ENCODE results near the gene GALNT2.

DNA sequence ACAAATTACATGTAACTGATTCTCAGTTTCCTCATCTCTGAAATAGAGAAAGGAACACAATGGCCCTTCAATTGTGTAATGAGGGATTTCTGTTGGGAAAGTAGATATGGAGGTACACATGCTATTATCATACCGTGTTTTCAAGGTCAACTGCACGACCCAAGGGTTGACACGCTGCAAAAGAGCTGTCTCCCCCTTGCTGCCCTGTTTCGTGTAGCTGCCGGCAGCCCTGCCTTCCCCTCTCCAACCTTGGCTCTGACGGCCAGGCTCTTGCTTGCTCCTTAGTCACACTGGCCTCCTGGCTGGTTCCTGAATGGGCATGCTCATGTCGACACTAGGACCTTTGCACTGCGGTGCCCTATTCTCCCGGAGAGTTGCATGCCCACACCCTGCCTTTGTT lies 134.4 kb downstream of the GALNT2 start:
- no peak for TF ChIP-seq RAD21 (IDR thresholded peaks at IDR 0.05; ENCODE audit: insufficient read depth, low read depth, low read length)
- TF ChIP-seq POLR2AphosphoS5 (IDR thresholded peaks at IDR 0.05; ENCODE audit: low read length) = no peak
- TF ChIP-seq TCF7 (IDR thresholded peaks at IDR 0.05; ENCODE audit: borderline replicate concordance) = no peak
- TF ChIP-seq, protein P1, sequence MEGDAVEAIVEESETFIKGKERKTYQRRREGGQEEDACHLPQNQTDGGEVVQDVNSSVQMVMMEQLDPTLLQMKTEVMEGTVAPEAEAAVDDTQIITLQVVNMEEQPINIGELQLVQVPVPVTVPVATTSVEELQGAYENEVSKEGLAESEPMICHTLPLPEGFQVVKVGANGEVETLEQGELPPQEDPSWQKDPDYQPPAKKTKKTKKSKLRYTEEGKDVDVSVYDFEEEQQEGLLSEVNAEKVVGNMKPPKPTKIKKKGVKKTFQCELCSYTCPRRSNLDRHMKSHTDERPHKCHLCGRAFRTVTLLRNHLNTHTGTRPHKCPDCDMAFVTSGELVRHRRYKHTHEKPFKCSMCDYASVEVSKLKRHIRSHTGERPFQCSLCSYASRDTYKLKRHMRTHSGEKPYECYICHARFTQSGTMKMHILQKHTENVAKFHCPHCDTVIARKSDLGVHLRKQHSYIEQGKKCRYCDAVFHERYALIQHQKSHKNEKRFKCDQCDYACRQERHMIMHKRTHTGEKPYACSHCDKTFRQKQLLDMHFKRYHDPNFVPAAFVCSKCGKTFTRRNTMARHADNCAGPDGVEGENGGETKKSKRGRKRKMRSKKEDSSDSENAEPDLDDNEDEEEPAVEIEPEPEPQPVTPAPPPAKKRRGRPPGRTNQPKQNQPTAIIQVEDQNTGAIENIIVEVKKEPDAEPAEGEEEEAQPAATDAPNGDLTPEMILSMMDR (IDR thresholded peaks at IDR 0.05 in 2 of 3, conservative IDR thresholded peaks at IDR 0.05 in 1 of 3; ENCODE audit: control insufficient read depth in 2 of 3, extremely low read depth in 1 of 3, insufficient read depth in 1 of 3, low read depth in 3 of 3, low read length in 3 of 3) = no peak
